Activated CD4-positive, alpha-beta memory T cell treated with anti-CD3 and anti-CD28 coated beads, Interleukin-2, amount 10 ng/mL, durations not matched to agents 7 days and 5 days (primary cell): ENCODE results near the gene VEGFA. TPM values are rescaled to one million over a fixed set of nuclear protein-coding genes. Genes with fewer than 3 reads are reported as not detected.

ENCODE experiments used
- CTCF ChIA-PET: fragments of 350-600 bp; sonication (Branson Sonifier 250); formaldehyde crosslinking; loops from one replicate; lab custom pipeline; 2021; ENCODE audit warnings: antibody characterized with exemption, inconsistent platforms; lab: Charles Lee
- POLR2A ChIA-PET: fragments of 350-600 bp; sonication (Branson Sonifier 250); formaldehyde crosslinking; loops from one replicate; lab custom pipeline; 2021; ENCODE audit warnings: antibody characterized with exemption; lab: Charles Lee
- DNase-seq: peaks from one replicate; pipeline ENCODE4 v3.0.0-alpha.2; 2020
- H3K27ac Mint-ChIP-seq: one replicate; pipeline ENCODE4 v1.8.0; 2021; ENCODE audit warnings: mild to moderate bottlenecking, mixed read lengths
- H3K27me3 Mint-ChIP-seq: one replicate; pipeline ENCODE4 v1.8.0; 2021; ENCODE audit warnings: mixed read lengths
- H3K36me3 Mint-ChIP-seq: one replicate; pipeline ENCODE4 v1.8.0; 2021; ENCODE audit warnings: low read depth, mixed read lengths
- H3K4me1 Mint-ChIP-seq: one replicate; pipeline ENCODE4 v1.8.0; 2021; ENCODE audit warnings: mixed read lengths
- H3K4me3 Mint-ChIP-seq: one replicate; pipeline ENCODE4 v1.8.0; 2021; ENCODE audit warnings: mild to moderate bottlenecking, mixed read lengths
- H3K9me3 Mint-ChIP-seq: one replicate; pipeline ENCODE4 v1.8.0; 2021; ENCODE audit warnings: mixed read lengths
- total RNA-seq, 2 experiments: library from RNA; stranded (reverse); gene quantifications; one replicate each; pipeline ENCODE4 v1.2.3, GENCODE V29; 2021

Gene VEGFA
- total RNA-seq, 2 experiments from 2014 or later = 48.1 to 49.5 TPM

- H3K27me3 Mint-ChIP-seq = peaks cover 5% of the 10 kb centered on the region
- H3K9me3 Mint-ChIP-seq = no peaks in the 10 kb centered on the region
- DNase-seq = no peak
- ChIA-PET CTCF (no interaction called here), POLR2A (no interaction called here)
- H3K4me1 Mint-ChIP-seq = no peaks in the 10 kb centered on the region
- H3K4me3 Mint-ChIP-seq = no peak overlapping the region
- H3K27ac Mint-ChIP-seq = no peak overlapping the region
- no peaks in the 10 kb centered on the region for H3K36me3 Mint-ChIP-seq
These were observed 64.0 kb downstream of the VEGFA start for GRCh38 chr6:43833996-43834390.

DNA sequence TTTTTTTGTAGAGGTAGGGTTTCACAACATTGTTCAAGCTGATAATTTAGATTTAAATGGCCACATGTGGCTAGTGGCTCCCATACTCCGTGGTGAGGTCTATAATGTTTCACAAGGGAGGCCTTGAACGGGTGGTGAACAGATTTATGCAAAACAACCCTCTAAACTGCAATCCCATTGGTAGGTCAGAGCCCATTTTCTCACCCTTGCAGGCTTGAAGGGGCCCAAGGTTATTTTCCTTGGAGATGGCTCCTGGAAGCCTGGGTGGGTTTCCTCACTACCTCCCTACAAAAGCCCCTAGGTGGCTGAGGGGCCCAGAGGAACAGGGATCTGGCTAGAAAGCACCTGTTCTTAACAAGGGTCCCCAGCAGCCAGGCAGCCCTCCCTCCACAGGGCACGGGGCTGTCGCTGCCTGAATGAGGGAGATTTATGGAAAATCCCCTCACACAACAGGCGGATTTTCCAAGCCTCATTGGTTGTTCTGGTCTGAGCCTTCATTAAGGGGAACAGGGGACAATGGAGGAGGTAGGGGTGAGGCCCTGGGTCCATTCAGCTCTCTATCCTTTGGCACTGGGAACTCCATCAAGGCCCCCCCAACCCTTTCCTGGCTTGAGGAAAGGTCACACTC, 64.6 kb downstream of the VEGFA start:
- no peaks in the 10 kb centered on the region for H3K36me3 Mint-ChIP-seq
- no peak for DNase-seq
- CTCF ChIA-PET = no interaction called here
- peaks cover 4% of the 10 kb centered on the region for H3K27me3 Mint-ChIP-seq
- H3K4me1 Mint-ChIP-seq = no peaks in the 10 kb centered on the region
- H3K4me3 Mint-ChIP-seq = no peak overlapping the region
- H3K9me3 Mint-ChIP-seq = no peaks in the 10 kb centered on the region
- H3K27ac Mint-ChIP-seq = no peak overlapping the region
- POLR2A ChIA-PET = no interaction called here

- Mint-ChIP-seq H3K4me1 (no peaks in the 10 kb centered on the region), H3K27me3 (peaks cover 1% of the 10 kb centered on the region), H3K27ac (no peak overlapping the region), H3K9me3 (no peaks in the 10 kb centered on the region), H3K36me3 (no peaks in the 10 kb centered on the region), H3K4me3 (no peak overlapping the region)
- DNase-seq = no peak
- ChIA-PET CTCF (no interaction called here), POLR2A (no interaction called here)
These were observed 65.9 kb downstream of the VEGFA start for GRCh38 chr6:43835872-43836419.

Other genes with a start within 250 kb of the VEGFA start
- gene XPO5, start 194.2 kb upstream of the VEGFA start, total RNA-seq = 10 to 100 TPM; 62.5 to 78.5 TPM
- gene POLH, start 194.0 kb upstream of the VEGFA start, total RNA-seq = 10 to 100 TPM; 74.6 to 75.5 TPM
- 100 to 1,000 TPM; 107 to 112 TPM for gene GTPBP2, start 140.9 kb upstream of the VEGFA start, total RNA-seq
- 10 to 100 TPM; 40.4 to 41.8 TPM for gene MAD2L1BP, start 134.4 kb upstream of the VEGFA start, total RNA-seq
- gene RSPH9, start 125.2 kb upstream of the VEGFA start, total RNA-seq = not detected
- 10 to 100 TPM; 38.5 to 40.5 TPM for gene MRPS18A, start 82.4 kb upstream of the VEGFA start, total RNA-seq